ENCODE data around the gene CADPS. TPM values are rescaled to one million over a fixed set of nuclear protein-coding genes. Genes with fewer than 3 reads are reported as not detected.

CADPS gene
- total RNA-seq, 2 experiments from 2014 or later, result not detected

- POLR2A ChIA-PET, result interaction anchor here (0.5 kb wide), 1 partner anchor 104 kb away, joined by 4 read pairs; no protein-coding TSS in a partner anchor
- CTCF ChIA-PET, result no interaction called here
These were observed 336.4 kb downstream of the CADPS start for GRCh38 chr3:62538691-62539356.

DNA sequence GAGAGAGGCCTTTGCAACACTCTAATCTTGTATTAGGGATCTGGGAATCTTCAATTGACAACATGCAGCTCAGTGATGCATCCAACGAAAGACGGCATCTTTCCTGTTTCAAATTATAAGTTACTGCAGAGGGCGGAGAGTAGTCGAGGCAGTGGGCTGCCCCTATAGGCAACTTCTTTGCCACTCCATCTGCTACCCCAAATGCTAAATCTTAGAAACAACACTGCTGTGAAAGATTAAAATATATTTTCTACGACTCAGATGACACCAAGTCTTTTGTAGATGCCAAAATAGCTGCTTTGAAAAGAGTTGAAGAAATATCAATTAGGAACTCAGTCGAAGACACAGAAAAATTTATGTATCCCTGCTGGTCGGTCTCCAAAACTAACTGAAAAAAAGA, 340.9 kb downstream of the CADPS start:
- POLR2A ChIA-PET, result no interaction called here
- CTCF ChIA-PET, result no interaction called here

GRCh38 chr3:62532796-62533195, 342.4 kb downstream of the CADPS start:
- CTCF ChIA-PET, result no interaction called here
- POLR2A ChIA-PET, result no interaction called here

DNA sequence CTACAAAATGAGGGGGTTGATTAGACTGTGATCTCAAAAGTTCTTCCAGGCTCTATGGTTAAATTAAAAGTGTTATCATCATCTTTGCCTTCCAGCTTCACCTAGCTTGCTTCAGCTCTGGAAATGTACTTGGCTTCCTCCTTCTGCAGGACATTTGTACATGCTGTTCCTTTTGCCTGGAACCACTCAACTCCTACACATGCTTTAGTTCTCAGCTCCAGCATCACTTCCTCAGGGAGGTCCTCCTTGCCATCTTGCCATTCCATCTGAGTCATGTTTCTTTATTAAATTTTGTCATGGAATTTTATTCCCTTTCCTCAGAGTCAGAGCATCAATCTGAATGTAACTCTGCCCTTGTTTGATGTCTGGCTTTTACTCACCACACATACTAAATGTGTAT, 343.2 kb downstream of the CADPS start:
- CTCF ChIA-PET, result no interaction called here
- POLR2A ChIA-PET, result no interaction called here

GRCh38 chr3:62531493-62531892, 343.7 kb downstream of the CADPS start:
- CTCF ChIA-PET, result no interaction called here
- POLR2A ChIA-PET, result no interaction called here

- ChIA-PET CTCF (no interaction called here), POLR2A (no interaction called here)
These were observed 346.0 kb downstream of the CADPS start for GRCh38 chr3:62529230-62529629.

GRCh38 chr3:62527474-62527873, 347.7 kb downstream of the CADPS start:
- ChIA-PET CTCF (no interaction called here), POLR2A (no interaction called here)

DNA sequence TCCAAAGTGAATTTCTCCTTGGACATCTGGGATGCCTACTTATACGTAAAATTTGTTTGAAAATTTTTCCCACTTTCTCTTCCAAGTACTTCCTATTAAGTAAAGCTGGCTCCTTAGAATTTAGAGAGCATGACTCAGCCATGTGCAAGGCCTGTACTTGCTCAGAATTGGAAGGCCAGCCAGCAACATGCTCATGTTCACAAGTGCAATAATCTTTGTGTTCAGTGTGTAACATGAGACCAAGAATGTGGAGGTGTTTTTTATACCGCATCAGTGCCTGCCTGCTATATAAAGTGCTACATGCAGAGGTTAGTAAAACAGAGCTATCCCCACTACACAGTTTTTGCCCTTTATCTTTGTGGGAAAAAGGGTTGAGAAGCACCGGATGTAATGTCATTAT, 349.9 kb downstream of the CADPS start:
- CTCF ChIA-PET, result no interaction called here
- POLR2A ChIA-PET, result no interaction called here

GRCh38 chr3:62523672-62524071, 351.5 kb downstream of the CADPS start:
- ChIA-PET CTCF (no interaction called here), POLR2A (no interaction called here)

- POLR2A ChIA-PET, result no interaction called here
- CTCF ChIA-PET, result no interaction called here
These were observed 353.6 kb downstream of the CADPS start for GRCh38 chr3:62521464-62522105.

DNA sequence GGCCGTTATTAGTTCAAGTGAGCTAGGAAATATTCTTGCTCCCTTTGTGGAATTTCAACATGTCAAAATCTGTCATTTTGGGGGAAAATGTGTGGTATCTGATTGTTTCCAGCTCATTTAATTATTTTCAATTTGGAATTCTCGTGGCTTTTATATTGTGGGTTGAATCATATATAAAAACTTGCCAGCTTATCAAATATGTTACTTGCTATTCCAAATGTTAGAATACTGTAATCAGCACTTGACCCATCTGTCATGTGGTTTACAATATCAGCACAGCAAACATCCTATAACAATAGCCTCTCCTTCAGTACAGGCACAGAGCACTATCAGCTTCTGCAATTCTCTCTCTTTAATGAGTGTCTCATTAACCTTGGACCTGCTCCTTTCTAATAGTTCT, 371.7 kb downstream of the CADPS start:
- POLR2A ChIA-PET, result no interaction called here
- CTCF ChIA-PET, result no interaction called here

DNA sequence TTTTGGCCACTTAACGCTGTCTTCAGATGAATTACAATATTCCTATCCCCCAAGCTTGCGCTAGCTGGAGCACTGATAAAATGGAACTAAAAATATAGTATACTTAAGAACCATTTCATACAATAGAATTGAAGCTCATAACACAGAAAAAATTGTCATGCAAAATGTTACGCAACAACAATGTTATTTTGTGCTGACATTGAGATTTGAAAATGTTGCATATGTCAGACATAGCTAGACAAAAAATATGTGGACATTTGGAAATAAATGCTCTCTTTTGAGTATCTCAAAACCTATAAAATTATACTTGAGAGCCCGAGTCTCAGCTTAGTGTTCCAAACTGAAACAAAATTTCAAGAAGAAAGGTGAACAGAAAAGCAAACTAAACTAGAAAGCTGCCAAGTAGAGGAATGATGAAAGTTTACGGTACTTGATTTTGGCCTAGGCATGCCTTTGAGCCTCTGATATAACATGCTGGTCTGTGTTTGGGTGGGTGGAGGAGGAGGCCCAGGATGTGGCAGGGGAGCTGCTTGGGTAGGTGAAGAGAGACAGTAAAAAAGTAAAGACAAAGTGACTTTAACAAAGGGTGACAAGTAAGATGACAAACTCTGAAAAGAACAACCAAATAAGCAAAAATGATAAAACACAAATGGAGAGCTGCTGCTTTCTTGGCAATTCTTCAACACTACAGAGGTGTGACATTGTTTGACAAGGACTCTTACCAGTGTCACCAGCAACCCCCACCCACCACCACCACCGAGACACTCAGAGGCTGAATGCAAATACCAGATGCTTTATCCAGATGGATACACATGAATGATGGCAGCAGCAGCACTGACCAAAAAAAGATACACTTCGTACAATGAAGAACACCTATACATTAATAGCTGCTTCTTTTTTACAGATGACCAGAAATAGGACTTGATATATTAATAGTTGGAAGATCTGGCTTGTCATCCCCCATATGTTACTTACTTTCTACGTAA, 372.6 kb downstream of the CADPS start:
- CTCF ChIA-PET, result no interaction called here
- POLR2A ChIA-PET, result no interaction called here

GRCh38 chr3:62501289-62501668, 373.9 kb downstream of the CADPS start:
- ChIA-PET POLR2A (no interaction called here), CTCF (no interaction called here)

- ChIA-PET POLR2A (no interaction called here), CTCF (no interaction called here)
These were observed 374.5 kb downstream of the CADPS start for GRCh38 chr3:62500556-62501288.

DNA sequence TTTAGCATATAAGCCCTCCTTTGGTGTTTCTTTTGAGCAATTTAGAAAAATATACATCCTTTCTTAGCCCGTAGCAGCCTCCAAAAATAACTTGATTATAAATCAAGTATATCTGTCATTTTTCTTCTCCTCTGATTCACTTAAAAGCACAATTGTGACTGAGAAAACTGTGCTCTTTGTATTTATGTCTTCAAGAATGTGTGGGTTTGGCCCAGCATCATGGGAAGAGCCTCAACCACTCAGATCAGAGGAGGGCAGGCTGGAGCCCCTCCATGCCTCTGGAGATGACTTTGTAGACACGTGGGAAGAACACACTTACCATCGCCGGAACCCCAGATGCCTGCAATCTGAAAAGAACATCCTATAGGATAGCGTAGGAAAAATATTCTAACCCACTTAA, 378.1 kb downstream of the CADPS start:
- CTCF ChIA-PET, result no interaction called here
- POLR2A ChIA-PET, result no interaction called here

GRCh38 chr3:62496503-62496902, 378.7 kb downstream of the CADPS start:
- POLR2A ChIA-PET, result no interaction called here
- CTCF ChIA-PET, result no interaction called here

DNA sequence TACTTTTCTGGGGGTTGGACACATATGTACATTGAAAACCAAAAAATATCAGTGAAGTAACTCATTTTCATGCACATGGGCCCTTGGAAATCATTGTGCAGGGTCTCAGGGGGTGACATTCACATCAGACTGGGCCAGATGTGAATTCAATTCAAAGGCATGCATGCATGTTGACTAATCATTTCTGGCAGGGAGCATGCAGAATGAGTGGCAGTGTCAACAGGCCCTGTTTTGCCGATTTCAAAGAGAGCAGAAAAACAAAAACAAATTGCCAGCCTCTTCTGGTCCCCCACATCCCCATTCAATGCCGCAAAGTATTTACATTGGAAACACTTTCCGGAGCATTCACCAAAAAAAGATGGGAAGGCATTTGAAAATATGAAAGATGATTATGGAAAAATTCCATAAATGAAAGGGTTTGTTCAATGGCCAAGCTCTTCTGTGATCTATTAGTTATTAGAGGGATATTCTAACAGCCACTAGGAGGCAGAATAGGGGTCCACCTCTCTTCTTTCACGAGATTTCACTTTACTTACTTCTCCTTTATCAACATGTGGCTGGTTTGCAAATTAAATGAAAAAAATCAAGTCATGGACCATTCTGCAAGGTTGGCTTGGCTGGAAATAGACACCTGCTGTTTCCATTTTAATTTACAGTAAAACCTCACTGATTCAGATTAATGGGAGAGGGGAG, 382.0 kb downstream of the CADPS start:
- POLR2A ChIA-PET, result no interaction called here
- CTCF ChIA-PET, result no interaction called here

- CTCF ChIA-PET, result no interaction called here
- POLR2A ChIA-PET, result no interaction called here
These were observed 392.3 kb downstream of the CADPS start for GRCh38 chr3:62482961-62483360.

DNA sequence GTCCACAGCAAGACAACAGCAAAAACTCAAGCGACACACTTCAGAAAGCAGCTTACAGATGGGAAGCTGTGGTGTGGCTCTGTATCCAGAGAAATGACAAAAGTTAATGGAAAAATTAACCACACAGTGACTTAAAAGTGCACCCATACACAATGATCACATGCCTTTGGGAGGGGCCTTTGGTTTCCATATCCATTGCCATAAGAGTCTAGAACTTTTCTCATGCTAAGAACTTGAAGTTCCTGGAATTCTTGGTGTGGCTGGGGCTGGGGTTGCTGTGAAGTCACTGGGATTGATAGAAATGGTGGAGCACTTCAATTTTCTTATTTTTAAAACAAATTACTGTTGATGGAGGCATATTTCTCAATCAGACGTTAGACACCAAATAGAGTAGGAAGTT, 393.3 kb downstream of the CADPS start:
- ChIA-PET POLR2A (no interaction called here), CTCF (no interaction called here)

- ChIA-PET CTCF (no interaction called here), POLR2A (no interaction called here)
These were observed 395.2 kb downstream of the CADPS start for GRCh38 chr3:62480056-62480455.
